IMR-90 (cell line): ENCODE measurements around the gene SYMPK. TPM values are rescaled to one million over a fixed set of nuclear protein-coding genes. Genes with fewer than 3 reads are reported as not detected.

Experiments
- ATAC-seq: fragments of 200-7000 bp; cut with Tn5 transposase; 2 replicates; pipeline ENCODE4 v1.9.1; 2020; ENCODE audit warnings: low read depth, mild to moderate bottlenecking, moderate library complexity
- BruUV-seq: library from RNA; stranded (reverse); fragments of 400-500 nt; replicated peaks from 2 replicates; lab custom pipeline; 2021; lab: Mats Ljungman, UMichigan
- CTCF ChIA-PET: fragments of 300-600 bp; formaldehyde crosslinking; extraction: SDS; loops from one replicate; lab custom pipeline; 2021; ENCODE audit warnings: antibody characterized with exemption; lab: Yijun Ruan, JAX
- POLR2A ChIA-PET: fragments of 300-600 bp; sonication (Branson Sonifier 250); formaldehyde crosslinking; loops from one replicate; lab custom pipeline; 2022; ENCODE audit warnings: antibody characterized with exemption; ENCODE audit not compliant: unreplicated experiment; lab: Charles Lee
- DNase-seq: peaks from one replicate; pipeline ENCODE4 v3.0.0; 2013
- H2AFZ ChIP-seq: replicated peaks from 2 replicates; pipeline ENCODE3; 2013; ENCODE audit warnings: low read length, mild to moderate bottlenecking; ENCODE audit not compliant: poor library complexity
- H2AK5ac ChIP-seq: 2 replicates; pipeline ENCODE4 v1.6.1; 2013; ENCODE audit warnings: low read depth, low read length, inconsistent platforms
- H2AK9ac ChIP-seq: replicated peaks from 2 replicates; pipeline ENCODE3; 2013; ENCODE audit warnings: mild to moderate bottlenecking, low read depth, low read length, moderate library complexity; ENCODE audit not compliant: poor library complexity
- H2BK120ac ChIP-seq: 2 replicates; pipeline ENCODE4 v1.6.1; 2013; ENCODE audit warnings: low read depth, low read length, inconsistent platforms
- H2BK15ac ChIP-seq: 3 replicates; pipeline ENCODE4 v1.6.1; 2013; ENCODE audit warnings: low read depth, low read length, inconsistent platforms
- H2BK20ac ChIP-seq: 2 replicates; pipeline ENCODE4 v1.6.1; 2013; ENCODE audit warnings: low read depth, mild to moderate bottlenecking, inconsistent platforms, low read length, moderate library complexity
- H2BK5ac ChIP-seq: 2 replicates; pipeline ENCODE4 v1.6.1; 2013; ENCODE audit warnings: mild to moderate bottlenecking, low read depth, low read length, inconsistent platforms; ENCODE audit not compliant: poor library complexity, severe bottlenecking
- H3K14ac ChIP-seq: replicated peaks from 2 replicates; pipeline ENCODE4 v1.6.1; 2013; ENCODE audit warnings: low read depth, low read length, inconsistent platforms
- H3K18ac ChIP-seq: 2 replicates; pipeline ENCODE4 v1.6.1; 2013; ENCODE audit warnings: low read depth, low read length, control low read depth
- H3K23ac ChIP-seq: 2 replicates; pipeline ENCODE4 v1.6.1; 2013; ENCODE audit warnings: low read depth, low read length, inconsistent platforms
- H3K27ac ChIP-seq: 2 replicates; pipeline ENCODE4 v1.5.1; 2013; ENCODE audit warnings: mild to moderate bottlenecking, control low read depth, low read length; ENCODE audit not compliant: insufficient read depth
- H3K27me3 ChIP-seq: 2 replicates; pipeline ENCODE4 v1.6.1; 2013; ENCODE audit warnings: low read length; ENCODE audit not compliant: control insufficient read depth, insufficient read depth
- H3K36me3 ChIP-seq: 2 replicates; pipeline ENCODE4 v1.6.1; 2013; ENCODE audit warnings: low read length, mixed read lengths; ENCODE audit not compliant: control insufficient read depth, insufficient read depth
- H3K4ac ChIP-seq: 2 replicates; pipeline ENCODE4 v1.6.1; 2013; ENCODE audit warnings: low read depth, low read length, inconsistent platforms
- H3K4me1 ChIP-seq: 2 replicates; pipeline ENCODE4 v1.6.1; 2013; ENCODE audit warnings: low read length, mixed read lengths; ENCODE audit not compliant: control insufficient read depth, insufficient read depth
- H3K4me2 ChIP-seq: 2 replicates; pipeline ENCODE4 v1.6.1; 2013; ENCODE audit warnings: low read depth, mild to moderate bottlenecking, control low read depth, low read length, moderate library complexity
- H3K4me3 ChIP-seq: 2 replicates; pipeline ENCODE4 v1.5.1; 2013; ENCODE audit warnings: low read depth, mild to moderate bottlenecking, control low read depth, low read length, moderate library complexity; ENCODE audit not compliant: insufficient read depth
- H3K56ac ChIP-seq: 2 replicates; pipeline ENCODE4 v1.6.1; 2013; ENCODE audit warnings: low read length, inconsistent platforms; ENCODE audit not compliant: insufficient read depth; ENCODE audit errors: extremely low read depth
- H3K79me1 ChIP-seq, 2 experiments: 2 replicates each; pipeline ENCODE4 v1.6.1; 2013; ENCODE audit warnings: low read length in 2 of 2, inconsistent platforms in 1 of 2, low read depth in 1 of 2
- H3K9ac ChIP-seq: 2 replicates; pipeline ENCODE4 v1.6.1; 2013; ENCODE audit warnings: low read depth, low read length, control low read depth
- H3K9me1 ChIP-seq: 2 replicates; pipeline ENCODE4 v1.6.1; 2013; ENCODE audit warnings: low read length, inconsistent platforms; ENCODE audit not compliant: insufficient read depth
- H3K9me3 ChIP-seq: 2 replicates; pipeline ENCODE4 v1.6.1; 2013; ENCODE audit warnings: low read length; ENCODE audit not compliant: control insufficient read depth, insufficient read depth
- H4K20me1 ChIP-seq: 2 replicates; pipeline ENCODE4 v1.6.1; 2013; ENCODE audit warnings: low read length, inconsistent platforms; ENCODE audit not compliant: insufficient read depth
- H4K5ac ChIP-seq: 2 replicates; pipeline ENCODE4 v1.6.1; 2013; ENCODE audit warnings: mild to moderate bottlenecking, low read depth, low read length, control low read depth
- H4K8ac ChIP-seq, 2 experiments: 2 replicates each; pipeline ENCODE4 v1.6.1; 2013; ENCODE audit warnings: low read depth in 2 of 2, low read length in 2 of 2, control low read depth in 1 of 2, inconsistent platforms in 1 of 2
- H4K91ac ChIP-seq: 2 replicates; pipeline ENCODE4 v1.6.1; 2013; ENCODE audit warnings: low read depth, low read length, inconsistent platforms; ENCODE audit not compliant: insufficient read depth
- BHLHE40 ChIP-seq: fragments of 150-350 bp; IDR thresholded peaks from 2 replicates; pipeline ENCODE4 v1.6.1; 2016; ENCODE audit warnings: mild to moderate bottlenecking, low read depth, low read length
- CEBPB ChIP-seq: IDR thresholded peaks from 2 replicates; pipeline ENCODE4 v1.6.1; 2012; ENCODE audit warnings: low read depth, low read length, improper control_type of control experiment
- CHD1 ChIP-seq: IDR thresholded peaks from 2 replicates; pipeline ENCODE4 v1.6.1; 2012; ENCODE audit warnings: low read depth, low read length, improper control_type of control experiment
- FOS ChIP-seq: fragments of 150-350 bp; IDR thresholded peaks from 2 replicates; pipeline ENCODE4 v1.6.1; 2016; ENCODE audit warnings: low read depth, low read length
- MAFK ChIP-seq: IDR thresholded peaks from 2 replicates; pipeline ENCODE4 v1.6.1; 2012; ENCODE audit warnings: low read depth, low read length, improper control_type of control experiment
- MAZ ChIP-seq: IDR thresholded peaks from 2 replicates; pipeline ENCODE4 v1.6.1; 2012; ENCODE audit warnings: low read depth, mild to moderate bottlenecking, low read length, improper control_type of control experiment, moderate library complexity, borderline replicate concordance
- MXI1 ChIP-seq: IDR thresholded peaks from 2 replicates; pipeline ENCODE4 v1.6.1; 2012; ENCODE audit warnings: low read depth, mild to moderate bottlenecking, low read length, moderate library complexity, borderline replicate concordance
- NFE2L2 ChIP-seq: fragments of 150-350 bp; IDR thresholded peaks from 2 replicates; pipeline ENCODE4 v1.6.1; 2016; ENCODE audit warnings: low read depth, mild to moderate bottlenecking, low read length
- POLR2A ChIP-seq: IDR thresholded peaks from 2 replicates; pipeline ENCODE4 v1.6.1; 2012; ENCODE audit warnings: mild to moderate bottlenecking, low read depth, low read length
- RAD21 ChIP-seq: IDR thresholded peaks from 2 replicates; pipeline ENCODE4 v1.6.1; 2012; ENCODE audit warnings: low read length, improper control_type of control experiment
- RCOR1 ChIP-seq: IDR thresholded peaks from 2 replicates; pipeline ENCODE4 v1.6.1; 2012; ENCODE audit warnings: mild to moderate bottlenecking, low read length, improper control_type of control experiment; ENCODE audit not compliant: insufficient replicate concordance
- RFX5 ChIP-seq: IDR thresholded peaks from 2 replicates; pipeline ENCODE4 v1.8.0; 2012; ENCODE audit warnings: low read depth, mild to moderate bottlenecking, low read length, moderate library complexity
- SMC3 ChIP-seq: fragments of 150-350 bp; IDR thresholded peaks from 2 replicates; pipeline ENCODE4 v1.6.1; 2016; ENCODE audit warnings: low read depth, mild to moderate bottlenecking, antibody characterized with exemption, low read length, moderate library complexity
- WGBS, 2 experiments: methylation state at CpG; one replicate each; pipeline versions ENCODE4 v1.1.5 to v1.1.7; 2013; ENCODE audit warnings: missing lambda C conversion rate in 2 of 2; ENCODE audit not compliant: insufficient read length in 1 of 2; ENCODE audit errors: extremely low coverage in 2 of 2; 5-methylcytosine and 5-hydroxymethylcytosine counted together
- dilution Hi-C: fragments of 300-500 bp; cut with HindIII; formaldehyde crosslinking; loops from one replicate; pipeline ENCODE4 v1.14.3; 2018; ENCODE audit warnings: low sequenced_read_pairs; ENCODE audit not compliant: unreplicated experiment
- in situ Hi-C: fragments of 300-500 bp; cut with MboI; formaldehyde crosslinking; loops from 3 replicates; pipeline ENCODE4 v1.14.3; 2019; ENCODE audit warnings: low sequenced_read_pairs, inconsistent platforms, mixed read lengths
- intact Hi-C: fragments of 100-400 bp; cut with micrococcal nuclease; formaldehyde crosslinking; loops from 2 replicates; pipeline ENCODE4 v1.10.0; 2022
- polyA plus RNA-seq, 3 experiments: library from polyadenylated mRNA; depleted of rRNA; stranded (reverse); fragments of >200 nt; gene quantifications; 2 replicates each; pipeline ENCODE4 v1.2.3, GENCODE V29; 2012; ENCODE audit warnings: low replicate concordance in 1 of 3
- total RNA-seq: library from RNA; depleted of rRNA; stranded (reverse); fragments of >200 nt; gene quantifications from 2 replicates; pipeline ENCODE4 v1.2.3, GENCODE V29; 2012
- TF ChIP-seq, protein P1 (sequence below): conservative IDR thresholded peaks from 2 replicates; pipeline ENCODE4 v1.5.1; 2012; ENCODE audit warnings: mild to moderate bottlenecking, low read depth, low read length, improper control_type of control experiment
- TF ChIP-seq, protein P2 (sequence below): fragments of 150-350 bp; IDR thresholded peaks from 2 replicates; pipeline ENCODE4 v1.6.1; 2016; ENCODE audit warnings: low read depth, mild to moderate bottlenecking, low read length, moderate library complexity, borderline replicate concordance
- TF ChIP-seq, protein P3 (sequence below): fragments of 150-350 bp; IDR thresholded peaks from 2 replicates; pipeline ENCODE4 v1.6.1; 2017; ENCODE audit warnings: mild to moderate bottlenecking, antibody characterized with exemption, low read length, low read depth

SYMPK gene
- total and polyA plus RNA-seq, 2 of the 4 experiments (the other 2 are of a cell fraction) = 35.3 to 71.5 TPM

DNA sequence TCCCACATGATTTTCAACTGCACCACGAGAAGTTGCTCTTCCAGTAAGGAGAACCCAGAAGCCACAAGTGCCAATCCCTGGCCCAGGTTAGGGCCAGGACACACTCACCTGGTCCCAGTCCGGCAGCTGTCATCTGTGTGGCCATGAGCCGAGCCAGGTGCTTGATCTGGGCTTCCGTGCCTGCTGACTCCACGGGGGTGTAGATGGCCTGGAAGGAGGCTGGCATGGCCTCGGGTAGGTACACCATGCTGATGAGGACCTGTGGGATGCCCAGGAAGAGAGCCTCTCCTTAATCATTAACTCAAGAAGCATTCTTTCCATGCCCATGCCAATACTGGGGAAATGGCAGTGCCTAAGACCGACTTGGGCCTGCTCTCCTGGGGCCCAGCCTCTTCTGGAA is 28.0 kb downstream of the SYMPK start:
- H3K79me1 ChIP-seq = peaks cover 5 to 13% of the 10 kb centered on the region in 2 experiments
- ATAC-seq = no peak
- H4K91ac ChIP-seq = no peak overlapping the region
- no peak overlapping the region for H2AK9ac ChIP-seq
- WGBS, 2 experiments = 100% methylated on average over 1 of the region's 7 CpGs; no CpG with 5 or more reads in 1 of the 2 experiments
- peaks cover 58% of the 10 kb centered on the region for H3K36me3 ChIP-seq
- no peak overlapping the region for H3K18ac ChIP-seq
- H2BK5ac ChIP-seq = no peak overlapping the region
- H2BK20ac ChIP-seq = no peak overlapping the region
- H3K4me2 ChIP-seq = no peak overlapping the region
- H3K9me1 ChIP-seq = no peaks in the 10 kb centered on the region
- H3K56ac ChIP-seq = no peak overlapping the region
- no peak overlapping the region for H3K14ac ChIP-seq
- no peak overlapping the region for H3K4ac ChIP-seq
- intact Hi-C loops = no loop called here
- no peak overlapping the region for H2AK5ac ChIP-seq
- H4K8ac ChIP-seq = no peak overlapping the region
- no peaks in the 10 kb centered on the region for H3K4me1 ChIP-seq
- in situ Hi-C loops = no loop called here
- H3K27ac ChIP-seq = no peak overlapping the region
- H2BK15ac ChIP-seq = no peak overlapping the region
- H4K20me1 ChIP-seq = 0 out of 2 replicates have a peak, but pooled peaks cover 4% of the 10 kb centered on the region
- no peak overlapping the region for H3K23ac ChIP-seq
- DNase-seq = no peak
- H2BK120ac ChIP-seq = no peak overlapping the region
- no peak overlapping the region for H3K4me3 ChIP-seq
- dilution Hi-C loops = no loop called here
- ChIA-PET POLR2A (no interaction called here), CTCF (no interaction called here)
- H3K27me3 ChIP-seq = no peaks in the 10 kb centered on the region
- no peak overlapping the region for H4K5ac ChIP-seq
- peaks cover 3% of the 10 kb centered on the region; the same call in 1 of the 2 replicates for H3K9me3 ChIP-seq
- no TSS peak for BruUV-seq
- no peak overlapping the region for H3K9ac ChIP-seq
- no peak overlapping the region for H2AFZ ChIP-seq
- TF ChIP-seq BHLHE40 (no peak), RFX5 (no peak), RAD21 (no peak), SMC3 (no peak), MAZ (no peak), POLR2A (no peak), MXI1 (no peak), CHD1 (no peak), MAFK (no peak), RCOR1 (no peak), NFE2L2 (no peak), CEBPB (no peak), FOS (no peak)
- TF ChIP-seq, protein P1, sequence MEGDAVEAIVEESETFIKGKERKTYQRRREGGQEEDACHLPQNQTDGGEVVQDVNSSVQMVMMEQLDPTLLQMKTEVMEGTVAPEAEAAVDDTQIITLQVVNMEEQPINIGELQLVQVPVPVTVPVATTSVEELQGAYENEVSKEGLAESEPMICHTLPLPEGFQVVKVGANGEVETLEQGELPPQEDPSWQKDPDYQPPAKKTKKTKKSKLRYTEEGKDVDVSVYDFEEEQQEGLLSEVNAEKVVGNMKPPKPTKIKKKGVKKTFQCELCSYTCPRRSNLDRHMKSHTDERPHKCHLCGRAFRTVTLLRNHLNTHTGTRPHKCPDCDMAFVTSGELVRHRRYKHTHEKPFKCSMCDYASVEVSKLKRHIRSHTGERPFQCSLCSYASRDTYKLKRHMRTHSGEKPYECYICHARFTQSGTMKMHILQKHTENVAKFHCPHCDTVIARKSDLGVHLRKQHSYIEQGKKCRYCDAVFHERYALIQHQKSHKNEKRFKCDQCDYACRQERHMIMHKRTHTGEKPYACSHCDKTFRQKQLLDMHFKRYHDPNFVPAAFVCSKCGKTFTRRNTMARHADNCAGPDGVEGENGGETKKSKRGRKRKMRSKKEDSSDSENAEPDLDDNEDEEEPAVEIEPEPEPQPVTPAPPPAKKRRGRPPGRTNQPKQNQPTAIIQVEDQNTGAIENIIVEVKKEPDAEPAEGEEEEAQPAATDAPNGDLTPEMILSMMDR = no peak
- TF ChIP-seq, protein P2, sequence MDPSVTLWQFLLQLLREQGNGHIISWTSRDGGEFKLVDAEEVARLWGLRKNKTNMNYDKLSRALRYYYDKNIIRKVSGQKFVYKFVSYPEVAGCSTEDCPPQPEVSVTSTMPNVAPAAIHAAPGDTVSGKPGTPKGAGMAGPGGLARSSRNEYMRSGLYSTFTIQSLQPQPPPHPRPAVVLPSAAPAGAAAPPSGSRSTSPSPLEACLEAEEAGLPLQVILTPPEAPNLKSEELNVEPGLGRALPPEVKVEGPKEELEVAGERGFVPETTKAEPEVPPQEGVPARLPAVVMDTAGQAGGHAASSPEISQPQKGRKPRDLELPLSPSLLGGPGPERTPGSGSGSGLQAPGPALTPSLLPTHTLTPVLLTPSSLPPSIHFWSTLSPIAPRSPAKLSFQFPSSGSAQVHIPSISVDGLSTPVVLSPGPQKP = no peak
- TF ChIP-seq, protein P3, sequence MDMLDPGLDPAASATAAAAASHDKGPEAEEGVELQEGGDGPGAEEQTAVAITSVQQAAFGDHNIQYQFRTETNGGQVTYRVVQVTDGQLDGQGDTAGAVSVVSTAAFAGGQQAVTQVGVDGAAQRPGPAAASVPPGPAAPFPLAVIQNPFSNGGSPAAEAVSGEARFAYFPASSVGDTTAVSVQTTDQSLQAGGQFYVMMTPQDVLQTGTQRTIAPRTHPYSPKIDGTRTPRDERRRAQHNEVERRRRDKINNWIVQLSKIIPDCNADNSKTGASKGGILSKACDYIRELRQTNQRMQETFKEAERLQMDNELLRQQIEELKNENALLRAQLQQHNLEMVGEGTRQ = no peak
